HEK293T (cell line): ENCODE data around the gene EAF2.

Source experiments
- CTCF ChIA-PET: fragments of 350-600 bp; formaldehyde crosslinking; extraction: SDS; loops from one replicate; lab custom pipeline; 2021; ENCODE audit warnings: antibody characterized with exemption, inconsistent platforms; lab: Yijun Ruan, JAX
- POLR2A ChIA-PET: fragments of 350-600 bp; formaldehyde crosslinking; extraction: SDS; loops from one replicate; lab custom pipeline; 2020; ENCODE audit warnings: antibody characterized with exemption, inconsistent platforms; lab: Yijun Ruan, JAX
- DNase-seq: peaks from one replicate; pipeline ENCODE4 v3.0.0; 2012; ENCODE audit warnings: mixed read lengths; ENCODE audit errors: extremely low spot score
- ARNT ChIP-seq: fragments of 450-650 bp; IDR thresholded peaks from 2 replicates; pipeline ENCODE4 v1.6.1; 2017; ENCODE audit warnings: mild to moderate bottlenecking
- BHLHE40 ChIP-seq: fragments of 450-650 bp; IDR thresholded peaks from 2 replicates; pipeline ENCODE4 v1.6.1; 2016; ENCODE audit warnings: mild to moderate bottlenecking, moderate library complexity, borderline replicate concordance
- CTBP1 ChIP-seq: fragments of 450-650 bp; IDR thresholded peaks from 2 replicates; pipeline ENCODE4 v1.6.1; 2016; ENCODE audit warnings: borderline replicate concordance
- ELF4 ChIP-seq: fragments of 450-650 bp; IDR thresholded peaks from 2 replicates; pipeline ENCODE4 v1.6.1; 2017; ENCODE audit warnings: antibody characterized with exemption
- FOXA1 ChIP-seq: fragments of 450-650 bp; IDR thresholded peaks from 2 replicates; pipeline ENCODE4 v1.6.1; 2016; ENCODE audit warnings: mild to moderate bottlenecking
- FOXK2 ChIP-seq: fragments of 450-650 bp; IDR thresholded peaks from 2 replicates; pipeline ENCODE4 v1.6.1; 2016; ENCODE audit warnings: mild to moderate bottlenecking
- FOXM1 ChIP-seq: fragments of 450-650 bp; IDR thresholded peaks from 2 replicates; pipeline ENCODE4 v1.6.1; 2017; ENCODE audit warnings: mild to moderate bottlenecking, borderline replicate concordance
- HDGF ChIP-seq: fragments of 450-650 bp; IDR thresholded peaks from 2 replicates; pipeline ENCODE4 v1.6.1; 2017; ENCODE audit warnings: antibody characterized with exemption, borderline replicate concordance
- L3MBTL2 ChIP-seq: fragments of 450-650 bp; conservative IDR thresholded peaks from 2 replicates; pipeline ENCODE4 v1.6.1; 2016; ENCODE audit warnings: mild to moderate bottlenecking
- LEF1 ChIP-seq: fragments of 450-650 bp; IDR thresholded peaks from 2 replicates; pipeline ENCODE4 v1.6.1; 2017; ENCODE audit warnings: mild to moderate bottlenecking, borderline replicate concordance
- NFRKB ChIP-seq: fragments of 450-650 bp; IDR thresholded peaks from 2 replicates; pipeline ENCODE4 v1.6.1; 2016; ENCODE audit warnings: mild to moderate bottlenecking, moderate library complexity
- PKNOX1 ChIP-seq: fragments of 450-650 bp; IDR thresholded peaks from 2 replicates; pipeline ENCODE4 v1.6.1; 2016
- SP1 ChIP-seq: fragments of 450-650 bp; IDR thresholded peaks from 2 replicates; pipeline ENCODE4 v1.6.1; 2017
- SUZ12 ChIP-seq: fragments of 450-650 bp; IDR thresholded peaks from 2 replicates; pipeline ENCODE4 v1.6.1; 2016; ENCODE audit warnings: mild to moderate bottlenecking
- TARDBP ChIP-seq: fragments of 450-650 bp; IDR thresholded peaks from 2 replicates; pipeline ENCODE4 v1.6.1; 2016
- ZNF384 ChIP-seq: fragments of 450-650 bp; IDR thresholded peaks from 2 replicates; pipeline ENCODE4 v1.6.1; 2016

The EAF2 gene

DNA sequence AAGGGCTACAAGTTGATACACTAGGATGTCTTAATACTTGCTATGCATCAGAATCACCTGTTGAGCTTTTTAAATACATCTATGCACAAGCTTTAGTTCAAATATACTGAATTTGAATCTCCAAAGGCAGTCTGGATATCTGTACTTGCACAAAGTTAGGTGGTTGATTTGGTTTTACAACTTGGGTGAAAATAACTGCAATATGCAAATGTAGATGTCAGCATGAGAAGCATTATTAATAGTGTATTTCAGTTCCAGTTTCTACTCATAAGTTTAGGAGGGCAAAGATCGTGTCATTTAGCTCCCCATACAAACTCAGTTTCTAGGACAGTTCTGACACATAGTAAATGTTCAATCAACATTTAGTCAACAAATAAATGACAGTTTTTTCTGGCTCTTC, 25.8 kb upstream of the EAF2 start:
- TF ChIP-seq SP1, result no peak
- no peak for TF ChIP-seq CTBP1
- TF ChIP-seq BHLHE40, result no peak
- ChIA-PET POLR2A (no interaction called here), CTCF (no interaction called here)
- no peak for DNase-seq

DNA sequence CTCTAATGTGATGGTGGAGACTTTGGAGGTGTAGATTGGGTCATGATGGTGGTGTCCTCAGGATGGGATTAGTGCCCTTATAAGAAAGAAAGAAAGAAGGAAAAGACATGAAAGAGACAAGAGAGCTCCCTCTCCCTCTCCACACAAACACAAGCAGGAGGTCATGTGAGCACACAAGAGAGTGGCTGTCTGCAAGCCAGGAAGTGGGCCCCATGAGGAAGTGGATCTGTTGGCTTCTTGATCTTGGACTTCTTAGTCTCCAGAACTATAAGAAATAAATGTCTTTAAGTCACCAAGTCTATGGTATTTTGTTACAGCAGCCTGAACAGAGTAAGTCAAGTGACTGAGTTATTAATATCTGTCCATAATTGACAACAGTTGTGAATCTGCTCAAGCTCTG, 17.3 kb upstream of the EAF2 start:
- POLR2A ChIA-PET, result no interaction called here
- TF ChIP-seq TARDBP, result no peak
- no peak for TF ChIP-seq FOXM1
- CTCF ChIA-PET, result no interaction called here

DNA sequence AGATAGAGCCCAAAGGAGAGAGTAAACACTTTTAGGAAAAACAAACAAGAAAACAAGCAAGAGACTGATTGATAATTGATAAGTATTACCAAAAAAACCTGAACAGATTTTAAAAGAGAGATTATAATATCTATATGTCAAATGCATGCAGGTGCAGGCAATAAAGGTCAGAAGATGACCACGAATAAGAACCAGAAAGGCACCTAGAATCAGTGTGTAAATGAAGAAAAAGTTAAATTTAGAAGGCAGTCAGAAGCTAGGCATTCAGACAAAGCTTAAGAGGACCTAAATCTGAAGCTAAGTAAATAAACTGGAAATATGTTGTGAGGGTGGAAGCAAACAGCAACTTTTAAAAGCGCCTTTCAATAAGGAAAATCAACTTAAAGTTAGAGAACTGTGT, 16.4 kb upstream of the EAF2 start:
- DNase-seq, result no peak
- CTCF ChIA-PET, result no interaction called here
- POLR2A ChIA-PET, result no interaction called here
- TF ChIP-seq HDGF (no peak), NFRKB (no peak), ZNF384 (no peak), TARDBP (no peak), ARNT (no peak)

More for the DNA sequence above, 17.3 kb upstream of the EAF2 start:
- no peak for DNase-seq

DNA sequence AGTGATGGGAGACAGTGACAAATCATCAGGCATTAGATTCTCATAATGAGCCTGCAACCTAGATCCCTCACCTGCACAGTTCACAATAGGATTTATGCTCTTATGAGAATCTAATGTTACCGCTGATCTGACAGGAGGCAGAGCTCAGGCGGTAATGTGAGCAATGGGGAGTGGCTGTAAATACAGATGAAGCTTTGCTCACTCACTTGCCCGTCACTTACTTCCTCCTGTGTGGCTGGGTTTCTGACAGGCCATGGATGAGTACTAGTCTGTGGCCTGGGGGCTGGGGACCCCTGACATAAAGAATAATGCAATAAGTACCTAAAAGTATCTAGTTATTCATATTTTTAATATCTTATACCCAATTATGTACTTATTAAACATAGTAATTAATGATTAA, 15.8 kb upstream of the EAF2 start:
- no peak for DNase-seq
- ChIA-PET CTCF (no interaction called here), POLR2A (no interaction called here)
- TF ChIP-seq ELF4, result no peak
- TF ChIP-seq ZNF384, result no peak
- no peak for TF ChIP-seq L3MBTL2
- TF ChIP-seq FOXM1, result no peak
- no peak for TF ChIP-seq SP1
- TF ChIP-seq BHLHE40, result no peak
- TF ChIP-seq FOXK2, result no peak
- no peak for TF ChIP-seq LEF1
- TF ChIP-seq ARNT, result no peak
- TF ChIP-seq FOXA1, result no peak
- no peak for TF ChIP-seq NFRKB
- TF ChIP-seq SUZ12, result no peak

DNA sequence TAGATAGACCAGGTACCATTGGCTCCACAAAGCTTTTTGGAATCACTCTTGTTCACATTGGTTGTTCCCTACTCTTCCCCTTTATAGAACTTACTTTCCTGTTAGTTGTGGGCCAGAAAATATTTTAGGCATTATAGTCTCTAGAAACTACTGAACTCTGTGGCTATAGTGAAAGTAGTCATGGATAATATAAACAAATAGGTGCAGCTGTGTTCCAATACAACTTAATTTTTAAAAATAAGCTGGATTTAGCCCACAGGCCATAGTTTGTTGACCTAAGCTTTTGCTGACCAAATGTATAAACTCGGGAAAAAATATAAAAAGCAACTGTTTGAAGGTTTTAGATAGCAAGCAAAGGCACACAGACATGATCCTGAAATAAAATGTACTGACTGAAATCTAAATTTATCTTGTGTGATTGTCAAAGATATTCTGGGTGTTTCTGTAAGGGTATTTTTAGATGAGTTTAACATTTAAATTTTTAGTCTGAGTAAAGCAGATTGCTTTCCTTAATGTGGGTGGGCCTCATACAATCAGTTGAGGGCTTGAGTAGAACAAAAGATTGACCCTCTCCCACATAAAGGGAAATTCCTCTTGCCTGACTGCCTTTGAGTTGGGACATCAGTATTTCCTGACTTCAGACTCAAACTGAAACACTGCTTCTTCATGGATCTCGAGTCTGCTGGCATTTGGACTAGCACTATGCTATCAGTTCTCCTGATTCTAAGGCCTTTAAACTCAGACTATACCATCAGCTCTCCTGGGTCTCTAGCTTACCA, 13.4 kb upstream of the EAF2 start:
- ChIA-PET CTCF (interaction anchor here (0.6 kb wide), 1 partner anchor 7 kb away, joined by 4 read pairs; no protein-coding TSS in a partner anchor), POLR2A (no interaction called here)
- no peak for TF ChIP-seq ARNT
- TF ChIP-seq PKNOX1, result no peak
- TF ChIP-seq FOXM1, result no peak
- TF ChIP-seq NFRKB, result no peak
- TF ChIP-seq ELF4, result no peak
- TF ChIP-seq SUZ12, result no peak
- no peak for TF ChIP-seq ZNF384
- no peak for TF ChIP-seq HDGF
- TF ChIP-seq TARDBP, result no peak
- no peak for TF ChIP-seq CTBP1
- TF ChIP-seq BHLHE40, result no peak
- TF ChIP-seq FOXA1, result no peak
- no peak for DNase-seq

GRCh38 chr3:121822973-121823372, 12.0 kb upstream of the EAF2 start:
- DNase-seq, result no peak
- TF ChIP-seq ARNT (no peak), CTBP1 (no peak), TARDBP (no peak), HDGF (no peak), ZNF384 (no peak), FOXK2 (no peak), NFRKB (no peak), FOXA1 (no peak), LEF1 (no peak), L3MBTL2 (no peak), SUZ12 (no peak), ELF4 (no peak), SP1 (no peak)
- ChIA-PET POLR2A (interaction anchor here (1.0 kb wide), 1 partner anchor 12 kb away, joined by 3 read pairs; the partner anchor contains the start of genes EAF2 and IQCB1), CTCF (no interaction called here)

GRCh38 chr3:121834157-121834670, 795 bp upstream of the EAF2 start:
- TF ChIP-seq FOXM1 (no peak), ELF4 (no peak), FOXA1 (no peak), HDGF (no peak), LEF1 (no peak), NFRKB (no peak), PKNOX1 (no peak), ZNF384 (no peak), FOXK2 (no peak), SUZ12 (no peak), CTBP1 (no peak), L3MBTL2 (no peak), TARDBP (no peak), ARNT (no peak), BHLHE40 (no peak), SP1 (no peak)
- ChIA-PET CTCF (no interaction called here), POLR2A (no interaction called here)
- DNase-seq, result peak; percentile 25
